TTC549 (cell line): ENCODE results near the gene NAA60.
"Not testable (repeated sequence)": the region's sequence is repeated elsewhere in the genome, so short reads cannot be mapped to it uniquely, and the experiment has no call there.

Source experiments
- FAIRE-seq: peaks from 2 replicates; lab custom pipeline; 2012; peaks lifted over from hg19 to GRCh38; lab: Jason Lieb, UNC

NAA60 gene

GRCh38 chr16:3511286-3512180 is 68.1 kb downstream of the NAA60 start:
- no peak for FAIRE-seq

GRCh38 chr16:3513892-3514583 is 70.6 kb downstream of the NAA60 start:
- FAIRE-seq: no peak

GRCh38 chr16:3514621-3515020 is 71.1 kb downstream of the NAA60 start:
- FAIRE-seq: no peak

- no peak for FAIRE-seq
Observed at GRCh38 chr16:3515897-3516296, 72.4 kb downstream of the NAA60 start.

- FAIRE-seq: no peak
Observed at GRCh38 chr16:3518292-3518985, 75.0 kb downstream of the NAA60 start.

- FAIRE-seq: no peak
Observed at GRCh38 chr16:3518986-3519348, 75.5 kb downstream of the NAA60 start.

GRCh38 chr16:3519581-3519980 is 76.1 kb downstream of the NAA60 start:
- FAIRE-seq: no peak

- FAIRE-seq: no peak
Observed at GRCh38 chr16:3520413-3520812, 76.9 kb downstream of the NAA60 start.

GRCh38 chr16:3520841-3521240 is 77.4 kb downstream of the NAA60 start:
- no peak for FAIRE-seq

- FAIRE-seq: no peak
Observed at GRCh38 chr16:3523281-3523680, 79.8 kb downstream of the NAA60 start.

GRCh38 chr16:3525951-3526350 is 82.5 kb downstream of the NAA60 start:
- FAIRE-seq: no peak

- FAIRE-seq: not testable (repeated sequence)
Observed at GRCh38 chr16:3527216-3527829, 83.8 kb downstream of the NAA60 start.

GRCh38 chr16:3528406-3528805 is 84.9 kb downstream of the NAA60 start:
- FAIRE-seq: no peak

GRCh38 chr16:3529175-3529574 is 85.7 kb downstream of the NAA60 start:
- FAIRE-seq: no peak

- FAIRE-seq: no peak
Observed at GRCh38 chr16:3530371-3530914, 87.0 kb downstream of the NAA60 start.

- no peak for FAIRE-seq
Observed at GRCh38 chr16:3532741-3533140, 89.3 kb downstream of the NAA60 start.

GRCh38 chr16:3534126-3534525 is 90.6 kb downstream of the NAA60 start:
- FAIRE-seq: no peak

GRCh38 chr16:3536271-3536731 is 92.8 kb downstream of the NAA60 start:
- FAIRE-seq: no peak
